CD4-positive, alpha-beta T cell treated with Interleukin-15 for 4 hours (primary cell): Measurements from ENCODE around the gene UBXN4.
A peak's percentile ranks its signal among the peaks of the same experiment; 100 is the strongest.
"Not testable (repeated sequence)": the region's sequence is repeated elsewhere in the genome, so short reads cannot be mapped to it uniquely, and the experiment has no call there.

Experiments used
- DNase-seq: peaks from one replicate; pipeline ENCODE4 v3.0.0-alpha.2; 2020; ENCODE audit warnings: low spot score

The UBXN4 gene

DNA sequence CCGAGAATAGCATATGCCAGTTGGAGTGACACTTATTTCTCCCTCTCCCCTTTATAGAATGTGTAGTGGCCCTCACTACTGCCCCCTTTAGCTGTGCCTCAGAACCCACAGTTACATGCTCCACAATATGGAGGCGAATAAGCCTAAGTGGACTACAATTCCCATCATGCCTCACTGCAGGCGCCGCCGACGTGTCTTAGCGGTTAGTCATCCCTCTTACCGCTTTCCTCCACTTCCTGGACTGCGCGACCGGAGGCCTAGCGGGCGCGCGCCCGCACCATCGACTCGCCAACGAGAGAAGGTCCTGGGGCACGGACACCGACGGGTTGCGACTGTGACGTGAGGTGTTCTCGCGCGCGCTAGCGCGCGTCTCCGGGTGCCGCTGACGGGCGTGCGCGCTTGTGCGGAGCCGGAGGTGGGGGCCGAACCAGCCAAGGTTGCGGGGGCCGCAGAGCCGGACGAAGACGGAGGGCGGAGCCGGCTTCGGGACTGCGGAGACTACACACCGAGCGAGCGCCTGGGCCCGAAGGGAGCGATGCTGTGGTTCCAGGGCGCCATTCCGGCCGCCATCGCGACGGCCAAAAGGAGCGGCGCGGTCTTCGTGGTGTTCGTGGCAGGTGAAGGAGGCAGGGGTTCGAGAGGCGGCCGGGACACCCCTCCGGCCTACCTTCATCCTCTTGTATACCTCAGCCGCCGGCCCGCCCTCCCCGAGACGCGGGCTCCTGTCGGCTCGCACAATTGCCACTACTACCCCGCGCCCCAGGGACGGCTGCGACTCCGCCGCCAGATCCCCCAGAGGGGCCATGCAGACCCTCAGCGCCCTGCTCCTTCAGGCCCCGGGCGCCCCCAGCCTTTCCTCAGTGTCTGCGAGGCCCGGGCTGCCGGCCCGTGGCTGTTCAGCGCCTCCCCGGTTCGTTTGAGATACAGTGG, at the start of gene UBXN4:
UBXN4 (plus strand) TSS at position 461 of the 930 bp plus-strand sequence; CDS start at position 536, 75 bp downstream.
- peak; percentile 96 for DNase-seq

DNA sequence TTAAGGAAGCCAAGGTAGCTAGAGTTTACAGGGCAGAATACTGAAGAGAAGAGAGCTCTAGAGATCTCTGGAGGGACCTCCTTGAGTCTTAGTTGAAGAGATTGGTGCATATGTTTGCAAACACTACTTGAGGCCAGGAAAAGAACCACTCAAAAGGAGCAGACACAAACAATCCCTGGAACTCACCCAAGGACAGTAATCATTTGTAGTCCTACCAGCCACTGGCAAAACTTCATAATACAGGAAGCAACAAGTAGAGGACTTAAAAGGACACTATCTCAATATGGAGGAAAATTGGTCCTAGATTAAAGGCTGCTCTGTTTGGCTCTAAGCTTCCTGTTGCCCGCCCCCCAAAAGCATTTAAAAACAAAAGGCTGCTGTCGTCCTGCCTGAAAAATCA, 46.9 kb upstream of the UBXN4 start:
- DNase-seq = no peak

- no peak for DNase-seq
These were observed 42.8 kb upstream of the UBXN4 start for GRCh38 chr2:135698838-135699237.

- DNase-seq = no peak
These were observed 40.2 kb upstream of the UBXN4 start for GRCh38 chr2:135701442-135701841.

DNA sequence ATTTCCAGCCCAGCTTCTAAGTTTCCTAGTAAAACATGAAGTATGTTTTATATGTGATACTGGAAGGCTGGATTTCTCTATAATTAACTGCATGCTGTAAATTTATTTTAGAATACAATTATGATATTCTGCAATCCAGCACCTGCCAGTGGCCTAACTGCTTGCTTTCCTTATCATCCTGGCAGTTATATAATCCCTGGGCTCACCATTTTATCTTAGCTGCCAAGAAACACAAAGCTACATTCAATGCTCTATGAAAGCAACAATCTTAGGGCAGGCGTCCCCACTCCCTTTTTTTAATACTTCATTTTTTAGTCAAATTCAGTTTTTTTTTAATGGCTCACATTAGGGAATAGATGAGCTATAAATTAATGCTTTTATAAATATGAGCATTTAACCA, 38.4 kb upstream of the UBXN4 start:
- DNase-seq = no peak

DNA sequence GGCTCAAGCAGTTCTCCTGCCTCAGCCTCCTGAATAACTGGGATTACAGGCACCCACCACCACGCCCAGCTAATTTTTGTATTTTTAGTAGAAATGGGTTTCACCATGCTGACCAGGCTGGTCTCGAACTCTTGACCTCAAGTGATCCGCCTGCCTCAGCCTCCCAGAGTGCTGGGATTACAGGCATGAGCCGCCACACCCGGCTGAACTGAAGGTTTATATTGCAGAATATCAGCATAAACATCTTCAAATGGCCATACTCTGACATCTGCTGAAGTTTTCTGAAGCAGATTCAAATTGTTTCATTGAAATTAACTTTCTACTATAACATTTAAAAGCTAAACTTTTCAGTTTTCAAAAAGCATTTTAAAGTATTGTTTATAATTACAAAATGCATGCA, 37.6 kb upstream of the UBXN4 start:
- DNase-seq = not testable (repeated sequence)

DNA sequence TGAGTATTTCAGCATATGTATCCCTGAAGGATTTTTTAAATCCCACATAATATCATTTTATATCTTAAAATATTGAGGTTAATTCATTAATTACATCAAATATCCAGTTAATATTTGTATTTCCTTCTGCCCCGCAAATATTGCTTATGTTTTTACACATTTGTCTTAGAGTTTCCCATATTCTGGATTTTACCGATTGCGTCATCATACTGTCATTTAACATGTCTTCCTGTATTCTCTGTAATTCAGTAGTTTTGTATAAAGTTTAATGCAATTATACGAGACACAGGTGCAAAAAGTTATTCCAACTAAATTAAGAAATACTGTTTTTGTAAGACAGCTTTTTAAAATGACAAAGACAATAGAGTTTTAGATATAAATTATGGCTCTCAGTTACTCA, 33.5 kb upstream of the UBXN4 start:
- DNase-seq = no peak

DNA sequence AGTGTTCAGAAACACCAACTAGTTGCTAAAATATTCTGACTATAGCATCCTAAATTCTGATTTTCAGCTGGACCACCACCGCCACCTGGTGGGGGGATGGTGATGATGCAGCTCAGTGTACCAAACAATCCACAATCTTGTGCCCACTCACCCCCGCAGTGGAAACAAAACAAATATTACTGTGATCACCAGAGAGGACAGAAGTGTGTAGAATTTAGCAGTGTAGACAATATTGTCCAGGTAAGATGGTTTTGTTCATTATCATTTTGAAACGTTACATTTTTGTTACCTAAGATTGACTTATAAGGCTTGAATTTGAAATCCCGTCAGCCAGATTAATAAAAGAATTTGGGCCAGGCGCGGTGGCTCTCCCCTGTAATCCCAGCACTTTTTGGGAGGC, 31.7 kb upstream of the UBXN4 start:
- peak; percentile 69 for DNase-seq

- not testable (repeated sequence) for DNase-seq
These were observed 26.6 kb upstream of the UBXN4 start for GRCh38 chr2:135715086-135715485.

DNA sequence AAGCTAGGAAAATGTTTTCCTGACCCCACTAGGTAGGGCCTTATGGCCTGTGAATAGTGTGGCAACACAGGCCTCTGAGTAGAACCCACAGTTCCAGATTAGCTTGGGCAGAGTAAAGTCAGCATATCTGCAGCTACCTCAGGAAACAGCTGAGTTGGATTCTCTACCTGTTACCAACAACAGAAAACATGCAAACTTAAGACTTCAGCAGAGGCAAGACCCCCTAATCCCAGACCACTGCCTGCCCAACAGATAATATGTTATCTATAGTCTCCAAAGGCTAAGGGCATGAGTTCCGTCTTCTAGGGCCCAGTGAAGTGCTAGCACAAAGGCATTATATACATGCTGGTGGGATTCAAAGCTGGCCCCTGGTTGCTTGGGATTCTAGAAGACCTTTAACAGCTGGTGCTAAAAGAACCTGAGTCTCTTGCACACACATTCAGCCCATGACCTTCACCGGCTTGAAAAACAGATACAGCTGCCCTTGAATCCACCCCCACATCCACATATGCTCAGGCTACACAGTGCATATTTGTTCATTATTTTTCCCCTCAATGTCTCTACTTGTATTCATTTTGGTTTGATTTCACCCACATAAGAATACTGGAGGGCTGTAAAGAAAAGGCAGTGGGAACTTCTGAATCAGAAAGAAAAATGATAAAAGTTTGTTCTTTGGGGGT, 13.5 kb upstream of the UBXN4 start:
- no peak for DNase-seq

DNA sequence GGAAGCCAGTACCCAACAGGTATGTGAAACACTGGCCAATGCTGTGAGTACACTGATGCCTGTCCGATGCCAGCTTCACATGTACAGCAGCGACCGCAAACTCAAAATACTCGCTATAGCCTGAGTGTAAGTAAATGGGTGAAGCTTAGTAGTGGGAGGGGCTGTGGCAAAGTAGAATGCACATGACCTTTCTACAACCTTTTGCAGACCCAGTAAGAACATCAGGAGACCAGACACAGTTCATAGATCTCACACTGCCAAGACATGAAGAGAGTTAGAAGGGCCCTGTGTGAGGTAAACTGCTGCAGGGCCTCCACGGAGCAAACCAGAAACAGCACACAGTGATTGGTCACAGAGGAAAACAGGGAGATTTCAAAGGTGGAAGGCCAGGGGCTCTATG, 9.1 kb upstream of the UBXN4 start:
- no peak for DNase-seq

DNA sequence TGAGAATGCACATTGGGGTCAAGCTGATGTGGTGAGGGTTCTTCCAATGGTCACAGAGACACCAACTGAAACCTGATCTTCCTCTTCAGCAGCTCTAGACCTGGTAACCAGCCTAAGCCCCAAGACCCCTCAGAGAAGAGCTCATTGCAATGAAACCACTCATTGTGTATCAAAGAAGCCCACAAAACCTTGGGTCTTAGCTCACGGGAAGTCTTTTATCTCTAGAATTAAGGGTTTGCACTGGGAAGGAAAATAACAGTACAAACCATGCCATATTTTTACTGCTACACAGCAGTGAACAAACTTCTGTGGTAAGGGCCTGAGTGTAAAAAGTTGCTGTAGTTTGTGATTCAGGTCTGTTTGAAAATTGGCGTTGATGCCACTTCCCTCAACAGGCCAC, 8.6 kb upstream of the UBXN4 start:
- DNase-seq = no peak

- DNase-seq = no peak
These were observed 5.1 kb upstream of the UBXN4 start for GRCh38 chr2:135736546-135736945.

DNA sequence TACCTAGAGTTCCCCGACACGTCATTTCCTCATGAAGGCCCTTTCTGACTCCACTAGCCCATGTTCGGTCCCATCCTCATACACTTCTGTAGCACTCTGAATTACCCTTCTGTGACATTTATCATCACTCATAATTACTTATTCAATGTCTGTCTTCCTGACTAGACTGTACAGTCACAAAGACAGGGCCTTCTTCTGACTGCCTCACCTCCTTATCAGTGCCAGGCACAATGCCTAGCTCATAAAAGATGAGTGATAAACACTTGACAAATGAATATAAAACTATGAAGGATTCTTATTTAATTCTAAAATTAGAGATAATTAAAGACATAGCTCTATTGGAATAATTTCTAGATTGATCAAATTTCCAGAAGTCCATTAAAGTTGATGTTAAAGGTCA, 1.4 kb upstream of the UBXN4 start:
- DNase-seq = no peak

GRCh38 chr2:135741043-135741394, 636 bp upstream of the UBXN4 start:
- DNase-seq = no peak

DNA sequence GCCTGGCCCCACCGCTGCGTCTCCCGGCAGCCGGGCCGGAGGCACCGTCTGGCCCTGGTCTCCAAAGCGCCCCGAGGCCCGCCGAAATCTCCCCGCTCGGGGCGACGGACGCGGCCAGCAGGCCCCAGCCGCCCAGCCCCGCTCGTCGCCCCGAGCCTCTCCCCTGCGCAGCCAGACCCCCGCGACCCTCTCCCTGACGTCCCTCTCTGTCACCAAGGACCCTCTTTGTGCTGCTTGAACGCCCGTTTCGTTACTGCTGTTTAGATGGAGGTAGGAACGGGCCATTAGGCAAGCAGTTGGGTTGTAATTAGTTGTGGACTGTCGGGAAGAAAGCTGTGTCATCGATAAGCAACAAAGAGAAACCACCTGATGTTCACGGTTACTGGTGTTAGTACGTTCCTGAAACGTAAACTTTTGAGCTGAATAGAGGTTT, 686 bp downstream of the UBXN4 start:
- peak; percentile 46 for DNase-seq

DNA sequence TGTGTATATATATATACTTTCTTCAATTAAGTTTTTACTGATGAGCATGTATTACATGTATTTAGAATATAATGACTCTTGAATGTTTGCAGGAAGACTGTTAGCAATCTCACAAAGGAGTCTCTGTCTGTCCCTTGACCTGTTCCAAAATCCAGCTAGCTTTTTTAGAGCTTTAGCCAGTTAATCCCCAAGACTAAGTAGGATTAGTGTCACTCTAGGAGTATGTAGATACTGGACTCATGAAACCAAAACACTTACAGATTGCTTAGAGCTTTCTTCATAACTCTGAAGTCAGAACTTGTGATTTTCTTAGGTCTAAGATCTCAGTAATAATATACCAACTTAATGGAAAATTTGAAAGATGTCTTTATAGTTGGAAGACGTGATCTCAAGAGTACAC, 2.2 kb downstream of the UBXN4 start:
- DNase-seq = no peak

DNA sequence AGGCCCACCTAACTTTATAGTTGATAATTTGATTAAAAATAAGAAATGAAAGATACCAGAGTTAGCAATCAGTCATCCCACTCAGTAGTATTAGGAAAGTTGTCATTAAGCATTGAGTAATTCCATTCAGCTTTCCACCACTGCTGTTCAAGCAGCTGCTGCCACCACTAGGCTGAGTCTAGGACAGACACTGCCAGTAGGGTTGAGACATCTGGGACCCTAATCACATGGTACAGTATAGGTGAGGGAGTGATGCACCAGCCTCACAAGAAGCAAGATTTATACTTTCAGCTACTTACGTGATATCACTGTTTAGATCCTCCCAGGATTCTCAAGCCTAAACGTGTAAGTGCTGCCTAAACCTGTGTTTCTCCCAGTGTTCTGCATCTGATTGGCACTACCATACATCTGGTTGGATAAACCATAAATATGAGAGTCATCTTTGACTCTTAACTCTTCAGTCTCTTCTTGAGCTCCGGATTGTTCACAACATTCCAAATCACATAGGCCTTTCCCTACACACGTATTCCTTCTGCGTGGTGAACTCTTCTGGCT, 3.2 kb downstream of the UBXN4 start:
- peak; percentile 21 for DNase-seq

DNA sequence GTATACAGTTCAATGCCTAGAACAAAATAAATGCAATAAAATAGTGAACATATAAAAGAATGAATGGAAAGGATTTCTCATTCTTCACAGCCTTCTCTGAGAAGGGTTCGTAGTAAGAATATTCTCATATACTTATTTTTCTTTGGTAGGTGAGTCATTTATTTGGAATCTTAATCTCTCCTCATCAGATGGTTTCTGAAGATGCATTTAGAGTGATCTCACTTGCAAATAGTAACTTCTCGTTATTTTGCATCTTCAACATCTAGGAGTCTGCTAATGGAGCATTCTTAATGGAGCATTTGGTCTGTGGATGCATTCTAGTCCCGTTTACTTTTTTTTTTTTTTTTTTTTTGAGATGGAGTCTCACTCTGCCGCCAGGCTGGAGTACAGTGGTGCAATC, 3.9 kb downstream of the UBXN4 start:
- no peak for DNase-seq

- no peak for DNase-seq
These were observed 13.9 kb downstream of the UBXN4 start for GRCh38 chr2:135755573-135755972.

DNA sequence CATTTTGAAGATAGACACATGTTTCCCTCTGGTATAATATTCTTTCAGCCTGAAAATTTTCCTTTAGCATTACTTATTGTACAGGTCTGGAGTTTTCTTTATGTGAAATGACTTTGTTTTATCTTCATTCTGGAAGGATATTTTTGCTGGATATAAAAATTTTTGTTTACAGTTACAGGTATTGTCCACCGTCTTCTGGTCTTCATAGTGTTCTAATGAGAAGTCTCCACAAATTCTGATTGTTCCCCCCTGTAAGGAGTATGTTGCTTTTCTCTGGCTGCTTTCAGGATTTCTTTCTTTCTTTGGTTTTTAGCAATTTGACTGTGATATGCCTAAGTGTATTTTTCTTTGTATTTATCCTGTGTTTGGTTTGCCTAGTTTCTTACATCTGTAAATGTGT, 15.0 kb downstream of the UBXN4 start:
- no peak for DNase-seq

GRCh38 chr2:135762022-135762421, 20.4 kb downstream of the UBXN4 start:
- no peak for DNase-seq

DNA sequence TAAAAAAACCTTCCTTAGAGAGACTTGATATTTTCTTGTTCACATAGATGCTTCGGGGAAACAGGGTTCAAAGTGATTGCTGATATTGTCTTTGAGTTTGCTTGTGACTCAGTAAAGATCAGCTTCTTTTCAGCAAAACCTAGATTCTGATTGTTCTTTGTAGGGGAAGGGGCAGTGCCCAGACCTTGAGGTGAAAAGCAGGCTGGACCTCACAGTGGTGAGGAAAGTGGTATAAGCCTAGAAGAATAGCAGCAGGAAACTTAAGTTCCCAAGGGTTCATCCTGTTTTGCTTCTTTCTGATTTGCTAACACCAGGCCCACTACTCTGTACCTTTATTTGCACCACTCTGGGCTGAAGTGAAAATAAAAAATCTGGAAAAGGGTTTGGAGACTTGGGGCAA, 20.9 kb downstream of the UBXN4 start:
- DNase-seq = no peak
